Pulmonary artery endothelial cell (primary cell): ENCODE data around the gene IGF2BP1. TPM values are rescaled to one million over a fixed set of nuclear protein-coding genes. Genes with fewer than 3 reads are reported as not detected.
"Not testable (repeated sequence)": the region's sequence is repeated elsewhere in the genome, so short reads cannot be mapped to it uniquely, and the experiment has no call there.

ENCODE experiments used
- DNase-seq: peaks from one replicate; pipeline ENCODE4 v3.0.0-alpha.2; 2011; ENCODE audit warnings: low read depth, low spot score
- total RNA-seq: library from RNA; depleted of rRNA; stranded (reverse); fragments of >200 nt; gene quantifications from 2 replicates; pipeline ENCODE4 v1.2.3, GENCODE V29; 2014

Gene IGF2BP1
- total RNA-seq, 1 donor from 2014 or later, result 0.40 TPM

GRCh38 chr17:48995974-48996721 lies 1.0 kb upstream of the IGF2BP1 start:
- DNase-seq, result no peak

GRCh38 chr17:48996722-48997102 lies 473 bp upstream of the IGF2BP1 start:
- no peak for DNase-seq

DNA sequence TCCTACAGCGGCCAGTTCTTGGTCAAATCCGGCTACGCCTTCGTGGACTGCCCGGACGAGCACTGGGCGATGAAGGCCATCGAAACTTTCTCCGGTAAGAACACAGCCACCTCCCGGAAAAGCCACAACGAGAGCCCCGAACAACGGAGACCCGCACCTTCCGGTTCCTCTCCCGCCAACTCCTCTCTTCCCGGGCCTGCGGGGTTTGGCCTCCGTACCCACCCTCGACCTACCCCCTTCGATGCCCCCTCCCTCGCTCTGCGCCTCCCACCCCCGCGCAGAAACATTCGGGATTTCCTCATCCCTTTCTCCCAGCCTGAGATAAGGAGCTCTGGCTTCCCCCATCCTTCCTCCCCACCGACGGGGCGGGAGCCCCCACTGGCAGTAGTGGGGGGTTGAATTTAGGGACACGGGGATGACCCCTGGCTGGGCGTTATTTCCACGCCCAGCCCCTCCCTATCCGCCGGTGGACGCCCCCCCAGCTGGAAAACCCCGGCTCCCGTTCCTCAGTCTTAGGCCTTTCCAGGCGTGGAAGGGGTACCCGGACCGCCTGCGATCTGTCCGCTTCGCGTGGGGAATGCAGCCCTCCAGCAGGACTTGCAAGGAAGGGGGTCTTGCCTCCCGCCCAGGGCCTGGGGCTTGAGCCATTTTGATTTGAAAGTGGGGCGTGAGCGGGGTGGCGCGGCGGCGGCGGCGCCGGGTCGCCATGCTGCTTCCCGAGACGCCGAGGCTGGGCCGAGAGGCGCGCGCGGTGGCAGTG lies 822 bp downstream of the IGF2BP1 start:
- DNase-seq, result no peak

DNA sequence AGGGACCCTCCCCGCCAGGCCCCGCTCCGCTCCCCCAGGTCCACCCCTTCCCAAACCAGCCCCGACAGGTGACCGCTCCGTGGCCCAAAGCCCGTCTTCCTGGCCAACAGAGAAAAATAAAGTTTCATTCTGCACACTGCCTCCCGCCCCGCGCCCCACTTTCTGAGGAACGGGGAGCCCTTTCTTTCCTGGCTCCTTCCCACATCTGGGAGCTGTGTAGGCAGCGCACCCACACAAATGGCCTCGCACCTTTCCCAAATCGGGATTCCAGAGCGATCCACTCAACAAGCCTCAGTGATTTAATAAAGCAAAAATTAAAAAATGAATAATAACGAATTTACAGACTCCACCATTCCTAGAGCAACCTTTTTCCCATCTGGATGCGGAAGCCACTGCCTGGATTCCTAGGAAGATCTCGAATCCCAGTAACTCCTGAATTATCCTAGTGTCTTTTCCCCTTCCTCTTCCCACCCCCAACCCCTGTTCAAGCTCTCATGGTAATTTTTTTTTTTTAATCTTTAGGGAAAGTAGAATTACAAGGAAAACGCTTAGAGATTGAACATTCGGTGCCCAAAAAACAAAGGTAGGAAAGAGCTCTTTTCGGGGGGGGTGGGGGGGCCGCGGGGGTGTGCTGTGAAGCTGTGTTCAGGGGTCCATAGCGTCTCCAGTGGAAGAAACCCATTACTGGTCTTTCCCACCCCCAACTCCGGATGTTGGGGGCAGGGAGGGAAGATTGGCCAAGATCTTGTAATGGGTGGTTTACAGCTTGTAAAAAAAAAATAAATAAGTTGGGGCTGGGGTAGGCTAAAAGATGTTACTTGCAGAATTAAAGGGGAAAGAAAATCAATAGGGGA lies 1.6 kb downstream of the IGF2BP1 start:
- no peak for DNase-seq

- no peak for DNase-seq
Measured at GRCh38 chr17:49000943-49001342, 3.8 kb downstream of the IGF2BP1 start.

- DNase-seq, result no peak
Measured at GRCh38 chr17:49001671-49002070, 4.5 kb downstream of the IGF2BP1 start.

DNA sequence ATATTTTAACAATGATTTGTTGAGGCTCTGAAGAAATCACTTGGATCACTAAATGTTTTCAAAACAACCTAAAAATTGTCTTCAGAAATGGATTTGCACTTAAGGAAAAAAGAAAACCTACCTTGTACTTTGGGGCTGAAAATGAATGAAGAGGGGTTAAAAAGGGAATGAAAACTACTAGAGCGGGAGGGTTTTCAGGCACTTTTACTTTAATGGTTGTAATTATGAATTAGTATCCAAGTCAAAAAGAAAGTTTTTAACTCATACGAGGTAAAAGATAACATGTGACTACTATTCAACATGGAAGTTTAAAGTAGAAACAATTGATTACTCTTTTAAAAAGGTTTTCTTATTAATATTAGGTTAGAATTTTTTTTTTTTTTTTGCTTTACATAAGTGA lies 5.1 kb downstream of the IGF2BP1 start:
- no peak for DNase-seq

- DNase-seq, result no peak
Measured at GRCh38 chr17:49002766-49003165, 5.6 kb downstream of the IGF2BP1 start.

DNA sequence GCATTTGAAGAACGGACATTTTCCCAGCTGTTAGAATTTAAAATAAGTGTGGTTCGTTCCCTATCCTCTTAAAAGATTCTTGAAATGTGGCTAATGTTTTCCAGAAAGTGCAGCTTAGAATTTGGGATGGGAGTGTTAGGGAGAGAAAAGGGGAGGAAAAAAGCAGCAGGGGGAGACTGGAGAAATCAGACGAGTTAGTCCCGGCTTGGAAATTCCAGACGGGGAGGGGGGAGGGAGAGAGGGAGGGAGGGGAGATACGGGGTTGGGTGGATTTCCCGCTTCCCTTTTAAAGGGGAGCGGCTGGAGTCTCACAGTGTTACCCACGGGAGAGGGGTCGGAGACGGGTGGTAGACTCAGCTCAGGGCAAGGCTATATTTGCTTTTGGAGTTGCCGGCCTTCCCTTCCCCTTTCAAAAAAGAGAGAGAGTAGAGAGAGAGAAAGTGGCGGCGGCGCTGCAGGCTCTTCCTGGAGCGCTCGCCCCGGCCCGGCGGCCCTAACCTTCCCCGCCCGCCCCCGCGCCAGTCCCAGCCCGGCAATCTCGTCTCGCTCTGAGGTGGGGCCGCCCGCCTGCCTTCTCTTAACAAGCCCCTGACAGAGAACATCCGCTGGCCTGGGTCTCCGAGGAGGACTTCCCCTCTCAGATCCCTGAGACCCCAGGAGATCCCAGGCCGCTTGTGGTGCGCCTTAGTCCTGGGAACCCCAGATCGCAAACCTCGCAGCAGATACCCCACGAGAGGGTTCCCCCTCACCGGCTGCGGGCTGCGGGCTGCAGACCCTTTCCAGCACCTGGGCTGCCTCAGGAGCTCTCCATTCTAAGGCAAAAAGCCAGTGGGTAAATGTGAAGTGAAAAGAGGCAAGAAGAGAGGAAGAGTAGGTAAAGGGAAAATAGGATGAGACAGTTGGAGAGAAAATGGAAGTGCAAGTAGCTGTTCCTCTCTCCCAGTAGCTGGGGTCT lies 6.6 kb downstream of the IGF2BP1 start:
- DNase-seq, result no peak

- DNase-seq, result no peak
Measured at GRCh38 chr17:49005140-49005539, 8.0 kb downstream of the IGF2BP1 start.

- not testable (repeated sequence) for DNase-seq
Measured at GRCh38 chr17:49008908-49009307, 11.7 kb downstream of the IGF2BP1 start.

- DNase-seq, result no peak
Measured at GRCh38 chr17:49012769-49013255, 15.6 kb downstream of the IGF2BP1 start.

- no peak for DNase-seq
Measured at GRCh38 chr17:49013311-49014213, 16.4 kb downstream of the IGF2BP1 start.

DNA sequence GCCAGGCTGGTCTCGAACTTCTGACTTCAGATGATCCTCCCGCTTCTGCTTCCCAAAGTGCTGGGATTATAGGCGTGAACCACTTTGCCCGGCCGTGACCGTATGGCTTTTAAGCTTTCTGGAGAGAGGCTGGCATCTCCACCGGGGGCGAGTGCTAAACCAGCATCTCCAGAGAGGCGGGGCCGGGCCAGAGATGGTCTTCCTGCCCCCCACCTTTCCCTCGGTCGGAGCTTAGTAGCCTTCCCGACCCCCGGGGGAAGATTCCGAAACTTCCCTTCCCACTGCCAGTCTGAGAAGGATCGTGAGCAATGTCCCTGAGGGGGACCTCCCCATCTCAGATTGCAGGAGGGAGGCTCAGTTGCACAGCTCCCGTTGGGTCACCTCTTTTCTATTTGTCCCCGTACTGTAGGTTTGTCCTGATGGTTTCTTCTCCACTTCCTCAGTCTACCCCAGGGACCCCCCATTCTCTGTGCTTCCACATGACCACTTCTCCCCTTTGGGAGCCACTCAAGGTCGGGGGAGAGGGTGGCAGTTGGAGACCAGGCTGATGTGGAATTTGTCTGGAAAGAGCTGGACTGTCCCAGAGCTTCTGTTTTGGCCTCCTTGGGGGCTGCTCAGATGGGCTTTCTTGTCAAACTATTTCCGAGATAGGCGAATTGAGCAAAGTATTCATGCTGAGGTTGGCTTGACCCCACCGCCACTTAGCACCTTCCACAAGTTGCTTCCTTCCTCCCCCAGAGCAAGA lies 18.2 kb downstream of the IGF2BP1 start:
- no peak for DNase-seq

GRCh38 chr17:49015924-49016774 lies 19.0 kb downstream of the IGF2BP1 start:
- no peak for DNase-seq

DNA sequence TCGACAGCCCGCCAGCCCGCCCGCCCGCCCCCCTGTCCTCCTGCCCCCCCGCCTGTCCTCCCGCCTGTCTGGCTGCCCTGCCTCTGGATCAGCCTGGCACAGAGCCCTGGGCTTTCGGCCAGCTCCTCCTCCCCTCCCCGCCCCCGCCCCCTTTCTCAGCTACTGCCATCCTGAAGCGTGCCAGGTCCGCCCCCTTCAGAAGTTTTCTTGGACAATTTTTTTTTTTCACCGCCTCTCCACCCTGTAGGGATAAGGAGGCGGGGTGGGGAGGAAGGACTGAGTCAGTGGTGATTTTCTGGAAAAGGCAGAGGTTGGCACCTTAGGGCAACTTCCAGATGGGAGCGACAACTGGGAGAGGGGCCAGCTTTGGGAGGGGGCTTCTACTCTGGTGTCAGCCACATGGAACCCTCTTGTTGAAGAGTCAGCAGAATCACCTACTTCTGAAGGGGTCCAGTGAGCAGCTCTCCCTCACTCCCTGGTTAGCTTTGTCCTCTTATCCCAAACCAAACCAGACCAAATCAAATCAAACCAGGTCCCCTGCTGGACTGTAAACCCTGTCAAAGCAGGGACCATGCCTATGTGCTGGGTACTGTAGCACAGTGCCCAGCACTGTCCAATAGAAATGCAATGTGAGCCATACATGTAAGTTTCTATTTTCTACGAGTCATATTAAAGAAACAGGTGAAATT lies 19.7 kb downstream of the IGF2BP1 start:
- DNase-seq, result peak; percentile 46

DNA sequence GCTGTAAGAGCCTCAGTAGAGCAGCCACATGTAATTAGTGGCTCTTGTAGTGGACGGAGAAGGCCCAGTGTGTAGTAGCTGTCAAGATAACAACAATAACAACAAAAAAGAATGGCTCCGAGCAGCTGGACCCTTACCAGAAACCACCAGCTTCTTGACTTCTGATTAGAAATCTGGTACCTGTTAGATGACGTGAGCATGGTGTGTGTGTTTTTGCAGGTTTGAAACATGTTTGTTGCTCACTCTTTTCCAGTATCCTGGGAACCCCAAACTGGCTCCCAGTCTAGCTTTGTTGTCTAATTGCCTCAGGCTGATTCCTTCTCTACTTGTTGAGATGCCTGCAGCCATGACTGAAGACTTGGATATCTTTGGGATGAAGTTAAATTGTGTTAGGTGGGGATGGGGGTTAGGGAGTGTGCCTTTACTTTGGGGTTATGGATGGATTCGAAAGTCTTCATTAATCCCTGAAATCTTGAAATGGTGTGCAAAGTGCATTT lies 21.0 kb downstream of the IGF2BP1 start:
- no peak for DNase-seq
